MM.1S (cell line): ENCODE results near the gene TAS2R60.
A peak's percentile ranks its signal among the peaks of the same experiment; 100 is the strongest.

Source experiments
- DNase-seq: peaks from one replicate; pipeline ENCODE4 v3.0.0-alpha.2; 2015
- H2AFZ ChIP-seq: fragments of 300-600 bp; sonication (generic); 2 replicates; pipeline ENCODE4 v1.6.0; 2016; ENCODE audit warnings: antibody characterized with exemption, low read length
- H3F3A ChIP-seq: fragments of 300-600 bp; sonication (generic); 2 replicates; pipeline ENCODE4 v1.6.1; 2016; ENCODE audit warnings: mild to moderate bottlenecking, antibody characterized with exemption, low read length, moderate library complexity, mixed read lengths; ENCODE audit not compliant: insufficient read depth
- H3K27ac ChIP-seq: fragments of 300-600 bp; sonication (generic); 2 replicates; pipeline ENCODE4 v1.5.1; 2016; ENCODE audit warnings: mild to moderate bottlenecking, low read length
- H3K27me3 ChIP-seq: fragments of 300-600 bp; sonication (generic); replicated peaks from 2 replicates; pipeline ENCODE4 v1.6.0; 2016; ENCODE audit warnings: low read length; ENCODE audit not compliant: insufficient read depth
- H3K36me3 ChIP-seq: fragments of 300-600 bp; sonication (generic); replicated peaks from 2 replicates; pipeline ENCODE4 v1.6.1; 2016; ENCODE audit warnings: mild to moderate bottlenecking, low read length, mixed read lengths; ENCODE audit not compliant: insufficient read depth
- H3K4me1 ChIP-seq: fragments of 300-600 bp; sonication (generic); 2 replicates; pipeline ENCODE4 v1.6.1; 2016; ENCODE audit warnings: low read length, mixed read lengths
- H3K4me2 ChIP-seq: fragments of 300-600 bp; sonication (generic); 2 replicates; pipeline ENCODE4 v1.6.0; 2016; ENCODE audit warnings: low read depth, low read length
- H3K4me3 ChIP-seq: fragments of 300-600 bp; sonication (generic); 2 replicates; pipeline ENCODE4 v1.5.1; 2016; ENCODE audit warnings: low read length, mixed read lengths
- H3K79me2 ChIP-seq: fragments of 300-600 bp; sonication (generic); 2 replicates; pipeline ENCODE4 v1.6.1; 2016; ENCODE audit warnings: mixed run types, low read length, mixed read lengths
- H3K9ac ChIP-seq: fragments of 300-600 bp; sonication (generic); 2 replicates; pipeline ENCODE4 v1.6.1; 2016; ENCODE audit warnings: low read length, mixed read lengths
- H3K9me2 ChIP-seq: fragments of 300-600 bp; sonication (generic); replicated peaks from 2 replicates; pipeline ENCODE4 v1.6.1; 2016; ENCODE audit warnings: mild to moderate bottlenecking, low read length, mixed read lengths; ENCODE audit not compliant: insufficient read depth
- H3K9me3 ChIP-seq: fragments of 300-600 bp; sonication (generic); replicated peaks from 2 replicates; pipeline ENCODE4 v1.6.1; 2016; ENCODE audit warnings: mild to moderate bottlenecking, low read length, mixed read lengths; ENCODE audit not compliant: insufficient read depth
- H4K20me1 ChIP-seq: fragments of 300-600 bp; sonication (generic); 2 replicates; pipeline ENCODE4 v1.6.1; 2016; ENCODE audit warnings: mild to moderate bottlenecking, low read length, moderate library complexity, mixed read lengths; ENCODE audit not compliant: insufficient read depth
- EZH2 ChIP-seq: fragments of 300-600 bp; sonication (generic); optimal IDR thresholded peaks from 2 replicates; pipeline ENCODE3; 2017; ENCODE audit warnings: low read depth, mild to moderate bottlenecking, antibody characterized with exemption, low read length, mixed read lengths
- EZH2phosphoT487 ChIP-seq: fragments of 300-600 bp; sonication (generic); IDR thresholded peaks from 2 replicates; pipeline ENCODE4 v1.6.1; 2018; ENCODE audit warnings: antibody characterized with exemption, low read length
- TF ChIP-seq, protein P1 (sequence below): fragments of 300-600 bp; sonication (generic); IDR thresholded peaks from 2 replicates; pipeline ENCODE4 v1.5.1; 2016; ENCODE audit warnings: antibody characterized with exemption, low read length, mixed read lengths

Gene TAS2R60

DNA sequence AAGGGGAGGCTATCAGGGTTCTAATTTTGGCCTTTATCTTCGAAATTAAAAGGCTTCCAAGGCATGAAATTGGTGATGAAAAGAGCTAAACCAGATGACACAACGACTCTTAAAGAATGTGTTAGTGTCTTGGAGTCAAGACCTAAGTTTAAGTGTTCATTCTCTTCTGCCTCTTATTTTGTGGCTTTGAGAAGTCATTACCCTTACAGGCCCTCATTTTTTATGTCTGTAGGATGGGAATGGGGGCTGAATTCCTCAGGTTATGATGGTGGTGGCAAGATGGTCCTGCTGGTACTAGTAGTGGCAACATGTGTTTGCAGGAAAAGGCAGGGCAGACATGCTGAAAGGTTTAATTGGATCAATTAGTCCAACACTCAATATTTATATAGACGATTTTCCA, 15.4 kb downstream of the TAS2R60 start:
- H3K9me3 ChIP-seq, result no peaks in the 10 kb centered on the region
- H3K9ac ChIP-seq, result no peak overlapping the region
- H3K27me3 ChIP-seq, result no peaks in the 10 kb centered on the region
- peaks cover 4% of the 10 kb centered on the region; the same call in 1 of the 2 replicates for H3F3A ChIP-seq
- no peak overlapping the region for H3K4me3 ChIP-seq
- 0 out of 2 replicates have a peak overlapping the region, but pooled peaks have one; percentile 7 for H2AFZ ChIP-seq
- H3K79me2 ChIP-seq, result no peaks in the 10 kb centered on the region
- H3K4me2 ChIP-seq, result peak overlapping the region; percentile 23; the same call in 1 of the 2 replicates
- H4K20me1 ChIP-seq, result no peaks in the 10 kb centered on the region
- TF ChIP-seq EZH2, result no peak
- TF ChIP-seq, protein P1, sequence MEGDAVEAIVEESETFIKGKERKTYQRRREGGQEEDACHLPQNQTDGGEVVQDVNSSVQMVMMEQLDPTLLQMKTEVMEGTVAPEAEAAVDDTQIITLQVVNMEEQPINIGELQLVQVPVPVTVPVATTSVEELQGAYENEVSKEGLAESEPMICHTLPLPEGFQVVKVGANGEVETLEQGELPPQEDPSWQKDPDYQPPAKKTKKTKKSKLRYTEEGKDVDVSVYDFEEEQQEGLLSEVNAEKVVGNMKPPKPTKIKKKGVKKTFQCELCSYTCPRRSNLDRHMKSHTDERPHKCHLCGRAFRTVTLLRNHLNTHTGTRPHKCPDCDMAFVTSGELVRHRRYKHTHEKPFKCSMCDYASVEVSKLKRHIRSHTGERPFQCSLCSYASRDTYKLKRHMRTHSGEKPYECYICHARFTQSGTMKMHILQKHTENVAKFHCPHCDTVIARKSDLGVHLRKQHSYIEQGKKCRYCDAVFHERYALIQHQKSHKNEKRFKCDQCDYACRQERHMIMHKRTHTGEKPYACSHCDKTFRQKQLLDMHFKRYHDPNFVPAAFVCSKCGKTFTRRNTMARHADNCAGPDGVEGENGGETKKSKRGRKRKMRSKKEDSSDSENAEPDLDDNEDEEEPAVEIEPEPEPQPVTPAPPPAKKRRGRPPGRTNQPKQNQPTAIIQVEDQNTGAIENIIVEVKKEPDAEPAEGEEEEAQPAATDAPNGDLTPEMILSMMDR, result no peak
- TF ChIP-seq EZH2phosphoT487, result no peak
- H3K36me3 ChIP-seq, result no peaks in the 10 kb centered on the region
- DNase-seq, result no peak
- no peak overlapping the region for H3K27ac ChIP-seq
- peaks cover 20% of the 10 kb centered on the region for H3K4me1 ChIP-seq
- H3K9me2 ChIP-seq, result no peaks in the 10 kb centered on the region

DNA sequence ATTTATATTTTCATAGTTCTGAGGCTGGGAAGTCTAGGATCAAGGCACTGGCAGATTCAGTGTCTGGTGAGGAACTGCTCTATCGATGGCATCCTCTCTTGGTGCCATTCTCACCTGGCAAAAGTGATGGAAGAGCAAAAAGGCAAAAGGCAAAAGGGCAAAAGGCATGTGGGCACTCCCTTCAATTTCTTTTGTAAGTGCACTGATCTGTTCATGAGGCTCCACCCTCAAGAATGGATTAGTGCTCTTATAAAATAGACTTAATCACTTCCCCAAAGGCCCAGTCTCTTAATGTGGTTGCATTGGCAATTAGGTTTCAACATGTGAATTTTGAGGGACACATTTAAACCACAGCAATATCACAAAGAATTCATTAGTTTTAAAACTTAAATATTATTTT, 16.1 kb downstream of the TAS2R60 start:
- Histone ChIP-seq H3K27ac (no peak overlapping the region), H3K9me2 (no peaks in the 10 kb centered on the region), H3K27me3 (no peaks in the 10 kb centered on the region), H3K36me3 (no peaks in the 10 kb centered on the region), H2AFZ (no peak overlapping the region), H3K9me3 (no peaks in the 10 kb centered on the region), H4K20me1 (no peaks in the 10 kb centered on the region), H3K9ac (no peak overlapping the region), H3K4me1 (peaks cover 20% of the 10 kb centered on the region), H3K4me3 (no peak overlapping the region), H3F3A (peaks cover 4% of the 10 kb centered on the region; the same call in 1 of the 2 replicates), H3K79me2 (no peaks in the 10 kb centered on the region), H3K4me2 (no peak overlapping the region)
- TF ChIP-seq, protein P1, result no peak
- TF ChIP-seq EZH2, result no peak
- TF ChIP-seq EZH2phosphoT487, result no peak
- DNase-seq, result no peak

DNA sequence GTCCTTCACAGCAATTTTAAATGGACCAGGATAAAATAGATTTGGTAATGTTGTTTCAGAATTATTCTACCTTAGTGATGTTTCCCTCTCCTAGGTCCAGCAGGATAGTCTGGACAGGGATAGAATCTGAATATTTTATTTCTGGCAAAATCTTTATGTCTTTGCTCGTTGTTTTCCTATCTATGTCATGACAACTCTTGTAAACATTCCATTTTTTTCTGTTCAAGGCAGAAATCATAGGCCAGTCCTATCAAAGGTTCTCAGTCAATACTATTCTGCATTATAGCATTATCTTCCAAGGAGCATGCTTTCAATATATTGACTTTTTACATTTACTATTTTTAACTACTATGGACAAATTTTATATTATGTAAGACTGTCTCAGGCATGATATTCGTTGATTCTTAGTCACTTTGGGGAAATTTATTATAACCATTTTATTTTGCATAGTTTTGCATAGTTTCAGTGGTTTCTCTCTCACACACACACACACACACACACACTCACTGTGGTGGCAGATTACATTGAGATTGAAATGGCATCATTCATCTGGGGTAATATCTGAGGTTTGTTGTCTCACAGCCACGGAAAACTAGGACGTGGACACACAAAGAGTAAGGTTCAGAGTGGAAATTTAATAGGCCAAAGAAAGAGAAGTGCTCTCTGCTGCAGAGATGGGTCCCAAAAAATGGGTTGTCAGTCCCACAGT, 17.2 kb downstream of the TAS2R60 start:
- no peak for DNase-seq
- peaks cover under 1% of the 10 kb centered on the region; the same call in 1 of the 2 replicates for H3F3A ChIP-seq
- H3K9me2 ChIP-seq, result no peaks in the 10 kb centered on the region
- no peak overlapping the region for H3K27ac ChIP-seq
- no peak overlapping the region for H3K4me2 ChIP-seq
- H3K79me2 ChIP-seq, result no peaks in the 10 kb centered on the region
- no peaks in the 10 kb centered on the region for H3K27me3 ChIP-seq
- peaks cover 16% of the 10 kb centered on the region for H3K4me1 ChIP-seq
- H2AFZ ChIP-seq, result no peak overlapping the region
- no peaks in the 10 kb centered on the region for H3K9me3 ChIP-seq
- H3K36me3 ChIP-seq, result no peaks in the 10 kb centered on the region
- no peak overlapping the region for H3K4me3 ChIP-seq
- no peaks in the 10 kb centered on the region for H4K20me1 ChIP-seq
- TF ChIP-seq EZH2, result no peak
- H3K9ac ChIP-seq, result no peak overlapping the region

DNA sequence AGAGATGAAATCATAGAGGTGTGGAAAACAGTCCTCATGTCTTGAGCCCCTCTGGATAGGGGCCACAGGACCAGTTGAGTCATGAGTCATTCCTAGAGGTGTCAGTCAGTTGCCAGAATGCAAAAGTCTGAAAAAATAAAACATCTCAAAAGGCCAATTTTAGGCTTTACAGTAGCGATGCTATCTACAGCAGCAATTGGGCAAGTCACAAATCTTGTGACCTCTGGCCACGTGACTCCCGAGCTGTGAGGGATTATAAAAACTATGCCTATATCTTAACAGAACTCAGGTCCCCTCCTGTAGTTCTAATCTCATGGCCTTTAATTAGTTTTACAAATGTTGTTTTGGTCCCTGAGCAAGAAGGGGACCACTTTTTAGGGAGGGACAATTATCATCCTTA, 18.8 kb downstream of the TAS2R60 start:
- no peaks in the 10 kb centered on the region for H3K36me3 ChIP-seq
- no peak overlapping the region for H2AFZ ChIP-seq
- H4K20me1 ChIP-seq, result no peaks in the 10 kb centered on the region
- H3K79me2 ChIP-seq, result no peaks in the 10 kb centered on the region
- no peaks in the 10 kb centered on the region for H3K9me3 ChIP-seq
- no peak overlapping the region for H3K4me3 ChIP-seq
- no peak for TF ChIP-seq EZH2phosphoT487
- TF ChIP-seq EZH2, result no peak
- TF ChIP-seq, protein P1, result no peak
- H3K4me1 ChIP-seq, result peaks cover 8% of the 10 kb centered on the region
- H3K27ac ChIP-seq, result no peak overlapping the region
- no peaks in the 10 kb centered on the region for H3K9me2 ChIP-seq
- H3F3A ChIP-seq, result no peaks in the 10 kb centered on the region
- H3K27me3 ChIP-seq, result no peaks in the 10 kb centered on the region
- no peak for DNase-seq
- no peak overlapping the region for H3K4me2 ChIP-seq
- no peak overlapping the region for H3K9ac ChIP-seq
